Colon (tissue), 2 donors: ENCODE data around the gene SERINC3.
"Not testable (repeated sequence)": the region's sequence is repeated elsewhere in the genome, so short reads cannot be mapped to it uniquely, and the experiment has no call there.

ENCODE experiments used
- FAIRE-seq: peaks from 2 replicates; lab custom pipeline; 2012; peaks lifted over from hg19 to GRCh38; lab: Jason Lieb, UNC
- donor health status: control.
- donor health status: control.

SERINC3 gene

GRCh38 chr20:44491635-44492395 lies 30.1 kb downstream of the SERINC3 start:
- FAIRE-seq, result no peak

- no peak for FAIRE-seq
Observed at GRCh38 chr20:44489931-44490330, 31.9 kb downstream of the SERINC3 start.

- no peak for FAIRE-seq
Observed at GRCh38 chr20:44489223-44489622, 32.6 kb downstream of the SERINC3 start.

DNA sequence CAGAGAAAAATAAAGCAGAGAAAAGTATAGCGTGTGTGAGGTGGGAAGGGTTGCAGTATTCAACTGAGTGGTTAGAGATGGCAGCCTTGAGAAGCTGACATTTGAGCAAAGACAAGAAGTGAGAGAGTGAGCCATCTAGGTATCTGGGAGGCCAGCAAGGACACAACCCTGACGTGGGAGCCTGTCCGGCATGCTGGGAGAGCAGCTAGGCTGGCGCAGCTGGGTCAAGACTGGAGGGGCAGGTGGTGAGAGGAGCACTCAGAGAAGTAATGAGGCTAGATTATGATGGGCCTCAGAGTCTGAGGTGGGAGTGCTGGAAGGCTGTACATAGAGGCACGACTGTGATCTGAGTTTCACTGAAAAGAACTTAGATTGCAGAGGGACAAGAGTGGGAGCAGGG lies 33.3 kb downstream of the SERINC3 start:
- FAIRE-seq, result no peak

- no peak for FAIRE-seq
Observed at GRCh38 chr20:44485830-44486198, 36.1 kb downstream of the SERINC3 start.

GRCh38 chr20:44485078-44485829 lies 36.6 kb downstream of the SERINC3 start:
- FAIRE-seq, result no peak

DNA sequence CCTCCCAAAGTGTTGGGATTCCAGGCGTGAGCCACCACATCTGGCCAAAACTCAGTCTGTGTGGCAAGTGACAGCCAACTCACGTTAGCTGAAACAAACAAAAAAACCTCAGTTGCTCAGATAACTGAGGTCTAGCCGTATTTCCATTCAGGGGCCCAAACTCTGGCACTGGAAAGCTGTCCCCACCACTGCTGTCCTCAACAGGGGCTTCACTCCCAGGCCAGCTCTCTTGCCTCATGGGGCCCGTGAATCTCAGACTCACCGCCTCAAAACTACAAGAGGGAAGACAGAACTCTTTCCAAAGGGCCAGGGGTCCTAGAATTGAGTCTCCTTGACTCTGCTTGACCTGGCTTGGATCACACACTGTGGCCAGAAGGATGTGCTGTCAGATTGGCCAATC lies 38.8 kb downstream of the SERINC3 start:
- FAIRE-seq, result no peak

GRCh38 chr20:44481719-44482416 lies 40.0 kb downstream of the SERINC3 start:
- FAIRE-seq, result no peak

- no peak for FAIRE-seq
Observed at GRCh38 chr20:44480097-44480496, 41.8 kb downstream of the SERINC3 start.

GRCh38 chr20:44479643-44480042 lies 42.2 kb downstream of the SERINC3 start:
- FAIRE-seq, result no peak

DNA sequence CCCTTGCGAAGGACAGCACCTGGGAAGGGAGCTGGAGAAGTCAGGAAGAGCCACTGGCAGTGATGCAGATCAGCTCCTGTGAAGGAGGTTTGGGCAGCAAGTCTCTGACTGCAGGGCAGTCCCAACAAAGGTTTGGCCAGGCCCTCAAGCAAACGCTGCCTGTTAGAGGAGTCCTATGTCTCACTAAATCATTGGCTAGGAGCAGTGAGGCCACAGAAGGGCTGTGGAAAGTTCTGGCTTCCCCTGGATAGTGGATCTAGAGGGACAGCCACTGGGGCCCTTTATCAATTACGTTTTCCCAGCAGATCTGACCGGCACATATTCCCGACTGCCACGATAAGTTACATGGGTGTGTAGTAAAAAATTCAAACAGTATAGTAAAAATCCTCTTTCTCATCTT lies 43.7 kb downstream of the SERINC3 start:
- no peak for FAIRE-seq

GRCh38 chr20:44477151-44477550 lies 44.7 kb downstream of the SERINC3 start:
- FAIRE-seq, result no peak

GRCh38 chr20:44475694-44476560 lies 45.9 kb downstream of the SERINC3 start, which contains the start of gene TTPAL:
Gene TTPAL (plus strand): TSS chr20:44475874. CDS start chr20:44480000, 4,126 bp downstream.
- FAIRE-seq, result no peak

DNA sequence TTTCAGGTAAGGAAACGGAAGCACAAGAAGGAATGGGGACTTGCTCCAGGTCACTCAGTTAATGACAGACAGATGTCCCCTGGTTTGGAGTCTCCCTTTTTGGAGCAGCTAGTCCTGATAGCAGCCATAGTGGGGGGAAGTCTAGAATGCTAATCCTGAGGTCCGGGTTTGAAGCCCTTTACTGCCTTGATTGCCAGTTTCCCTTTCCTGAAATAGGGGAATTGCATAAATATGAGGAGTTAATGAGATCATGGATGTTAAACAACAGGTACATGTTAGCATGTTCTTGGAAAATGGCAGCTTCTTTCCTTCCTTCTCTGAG lies 46.5 kb downstream of the SERINC3 start:
- no peak for FAIRE-seq

DNA sequence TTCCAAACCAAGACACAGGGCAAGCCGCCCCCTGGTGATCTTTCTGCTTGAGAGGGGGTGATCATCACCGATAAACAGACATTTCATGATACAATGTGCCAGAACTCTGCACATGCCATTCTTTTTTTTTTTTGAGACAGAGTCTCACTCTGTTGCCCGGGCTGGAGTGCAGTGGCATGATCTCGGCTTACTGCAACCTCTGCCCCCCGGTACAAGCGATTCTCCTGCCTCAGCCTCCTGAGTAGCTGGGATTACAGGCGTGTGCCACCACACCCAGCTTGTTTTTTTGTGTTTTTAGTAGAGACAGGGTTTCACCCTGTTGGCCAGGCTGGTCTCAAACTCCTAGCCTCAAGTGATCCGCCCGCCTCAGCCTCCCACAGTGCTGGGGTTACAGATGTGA lies 49.6 kb downstream of the SERINC3 start:
- FAIRE-seq, result not testable (repeated sequence)

GRCh38 chr20:44471481-44471882 lies 50.4 kb downstream of the SERINC3 start:
- no peak for FAIRE-seq

DNA sequence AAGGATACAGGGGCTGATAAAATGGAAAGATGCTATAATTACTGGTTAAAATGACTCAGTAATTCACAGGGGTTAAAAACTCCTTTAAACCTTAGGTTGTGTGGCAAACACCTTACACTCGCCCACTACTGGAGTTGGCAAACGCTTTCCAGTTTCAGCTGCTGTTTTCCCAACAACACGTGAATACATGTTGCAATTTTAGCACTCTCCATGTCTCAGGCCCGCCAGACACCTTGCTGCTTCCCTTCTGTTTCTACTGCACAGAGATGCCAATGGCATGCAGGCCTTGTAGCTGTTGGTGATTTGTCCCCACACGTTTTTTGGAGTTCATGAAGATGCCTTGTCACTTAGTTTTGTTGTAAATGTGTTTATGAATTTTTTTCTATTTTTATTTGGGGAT lies 51.5 kb downstream of the SERINC3 start:
- no peak for FAIRE-seq

DNA sequence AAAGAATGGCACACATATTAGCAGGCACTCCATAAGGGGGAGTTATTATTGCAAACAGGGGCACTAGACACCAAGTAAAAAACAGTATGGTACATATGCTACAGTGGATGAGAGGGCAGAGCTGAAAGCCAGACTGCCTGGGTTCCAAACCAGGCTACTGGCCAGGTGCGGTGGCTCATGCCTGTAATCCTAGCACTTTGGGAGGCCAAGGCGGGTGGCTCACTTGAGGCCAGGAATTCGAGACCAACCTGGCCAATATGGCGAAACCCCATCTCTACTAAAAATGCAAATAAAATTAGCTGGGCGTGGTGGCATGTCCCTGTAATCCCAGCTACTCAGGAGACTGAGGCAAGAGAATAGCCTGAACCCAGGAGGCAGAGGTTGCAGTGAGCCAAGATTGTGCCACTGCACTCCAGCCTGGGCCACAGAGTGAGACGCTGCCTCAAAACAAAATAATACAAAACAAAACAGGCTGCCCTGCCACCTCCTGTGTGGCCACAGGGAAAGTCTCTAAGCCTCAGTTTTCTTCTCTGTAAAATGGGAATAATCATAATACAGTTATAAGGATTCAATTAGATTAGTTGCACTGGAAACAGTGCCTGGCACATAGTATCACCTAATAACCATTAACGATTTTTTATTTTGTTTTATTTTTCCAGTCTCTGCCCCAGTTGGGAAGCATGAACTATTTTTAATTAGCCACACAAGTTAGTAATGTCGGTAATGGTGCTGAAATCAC lies 53.7 kb downstream of the SERINC3 start:
- FAIRE-seq, result no peak

DNA sequence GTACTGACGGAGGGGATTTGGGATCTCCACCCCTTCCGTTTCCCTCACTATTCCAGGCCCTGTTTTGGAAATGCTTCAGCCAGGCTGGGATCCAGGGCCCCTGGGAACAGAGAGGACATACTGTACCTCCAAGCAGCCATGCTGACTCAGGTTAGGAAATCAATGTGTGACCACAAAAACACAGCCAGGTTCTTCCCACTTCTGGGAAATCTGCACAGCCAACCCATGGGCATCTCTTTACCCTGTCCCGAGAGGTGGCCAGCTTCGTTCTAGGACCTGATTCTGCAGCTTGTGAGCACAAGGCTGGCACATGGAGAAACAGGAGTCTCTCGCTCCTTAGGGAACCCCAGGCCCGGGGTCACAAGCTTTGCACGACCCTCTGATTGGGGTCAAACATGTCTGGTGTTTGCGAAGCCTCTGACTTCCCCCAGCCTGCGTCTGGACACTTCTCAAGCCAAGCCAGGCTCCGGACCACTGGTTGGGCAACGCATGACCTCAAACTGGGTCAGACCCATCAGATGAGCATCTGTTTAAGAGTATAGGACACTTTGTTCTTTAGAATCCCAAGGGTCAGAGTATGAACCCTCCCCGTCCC lies 54.5 kb downstream of the SERINC3 start:
- FAIRE-seq, result no peak

- FAIRE-seq, result no peak
Observed at GRCh38 chr20:44465001-44465560, 56.8 kb downstream of the SERINC3 start.

DNA sequence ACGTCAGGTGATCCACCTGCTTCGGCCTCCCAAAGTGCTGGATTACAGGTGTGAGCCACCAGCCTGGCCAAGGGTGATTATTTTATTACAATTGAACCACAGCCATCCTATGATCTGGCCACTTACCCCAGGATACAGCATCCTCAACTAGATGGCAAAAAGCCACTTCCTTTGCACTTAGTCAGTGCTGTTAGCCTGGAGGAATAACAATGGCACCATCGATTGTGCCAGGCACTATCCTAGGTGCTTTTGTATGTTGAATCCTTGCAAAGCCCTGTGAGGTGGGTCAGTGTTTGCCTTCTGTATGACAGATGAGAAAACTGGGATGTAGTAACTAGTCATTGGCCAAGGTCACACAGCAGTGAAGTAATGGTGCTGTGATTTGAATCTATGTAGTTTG lies 57.4 kb downstream of the SERINC3 start:
- no peak for FAIRE-seq
